IPS-15b (cell line): ENCODE measurements around the gene RAD51B.

Source experiments
- H3K27me3 ChIP-seq: one replicate; pipeline ENCODE4 v1.6.1; 2013; ENCODE audit warnings: low read length; ENCODE audit not compliant: control insufficient read depth, insufficient read depth
- H3K36me3 ChIP-seq: one replicate; pipeline ENCODE4 v1.6.1; 2013; ENCODE audit warnings: low read length; ENCODE audit not compliant: control insufficient read depth, insufficient read depth
- H3K4me1 ChIP-seq: one replicate; pipeline ENCODE4 v1.6.1; 2013; ENCODE audit warnings: mild to moderate bottlenecking, low read length; ENCODE audit not compliant: control insufficient read depth, insufficient read depth
- H3K4me3 ChIP-seq: one replicate; pipeline ENCODE4 v1.5.1; 2013; ENCODE audit warnings: low read depth, low read length
- H3K9ac ChIP-seq: one replicate; pipeline ENCODE4 v1.6.1; 2013; ENCODE audit warnings: low read depth, mild to moderate bottlenecking, low read length
- H3K9me3 ChIP-seq: one replicate; pipeline ENCODE4 v1.6.1; 2013; ENCODE audit warnings: mild to moderate bottlenecking, low read length; ENCODE audit not compliant: control insufficient read depth, insufficient read depth

The RAD51B gene

DNA sequence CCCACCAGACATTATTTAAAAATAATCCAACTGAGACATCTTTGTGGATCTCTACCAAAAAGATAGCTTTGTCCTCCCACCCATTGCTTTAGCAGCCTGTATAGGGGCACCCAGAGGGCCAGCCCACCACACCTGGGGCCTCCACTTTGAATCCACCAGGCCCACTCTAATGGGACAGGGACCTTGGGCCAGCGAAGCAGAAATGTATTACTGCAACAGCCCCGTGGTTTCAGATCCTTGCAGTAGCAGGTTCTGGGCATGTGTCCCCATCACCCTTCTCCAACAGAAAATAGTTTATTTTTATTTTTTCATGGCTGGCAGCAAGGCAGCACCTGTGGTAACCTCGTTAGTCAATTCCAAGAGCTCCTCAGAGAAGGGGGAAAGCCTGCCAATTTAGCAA lies 754.9 kb downstream of the RAD51B start:
- H3K4me1 ChIP-seq = no peaks in the 10 kb centered on the region
- no peak overlapping the region for H3K4me3 ChIP-seq
- H3K36me3 ChIP-seq = no peaks in the 10 kb centered on the region
- no peak overlapping the region for H3K9ac ChIP-seq
- no peaks in the 10 kb centered on the region for H3K9me3 ChIP-seq
- no peaks in the 10 kb centered on the region for H3K27me3 ChIP-seq

DNA sequence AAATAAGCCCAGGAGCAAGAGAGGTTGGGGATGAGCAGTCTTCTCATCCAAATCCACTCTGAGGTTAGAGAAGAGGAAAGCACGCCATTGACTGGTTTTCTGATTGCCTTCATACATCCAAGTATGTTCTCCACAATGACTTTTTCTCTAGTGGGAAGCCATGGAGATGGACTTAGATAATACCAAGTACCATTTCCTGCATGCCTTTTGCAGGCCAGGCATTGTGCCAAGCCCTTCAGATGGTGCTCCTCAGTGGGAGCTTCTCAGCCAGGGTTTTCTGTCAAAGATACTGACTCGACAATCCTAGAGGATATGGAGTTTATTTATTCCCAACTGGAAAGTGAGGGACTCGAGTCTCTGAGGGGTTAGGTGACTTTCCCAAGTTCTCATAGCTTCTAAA lies 755.3 kb downstream of the RAD51B start:
- no peaks in the 10 kb centered on the region for H3K9me3 ChIP-seq
- no peak overlapping the region for H3K4me3 ChIP-seq
- no peaks in the 10 kb centered on the region for H3K27me3 ChIP-seq
- H3K4me1 ChIP-seq = no peaks in the 10 kb centered on the region
- no peak overlapping the region for H3K9ac ChIP-seq
- no peaks in the 10 kb centered on the region for H3K36me3 ChIP-seq

DNA sequence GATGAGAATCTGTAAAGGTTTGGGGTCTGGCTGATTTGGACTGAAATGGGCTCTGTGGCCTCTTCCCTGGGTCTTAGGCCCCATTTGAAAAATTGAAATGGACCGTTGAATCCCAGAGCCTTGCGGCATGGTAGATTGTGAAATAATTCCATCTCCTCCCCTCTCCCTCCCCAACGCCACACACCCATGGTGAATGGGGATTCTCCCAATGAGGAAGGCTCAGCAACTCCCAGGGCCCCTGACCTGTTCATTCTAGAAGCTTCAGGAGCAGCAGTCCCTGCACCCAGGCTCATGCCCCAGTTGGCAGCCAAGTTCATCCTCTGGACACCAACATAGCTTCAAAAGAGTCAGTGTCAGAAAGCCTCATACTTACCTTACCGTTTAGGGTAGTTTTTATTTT lies 755.8 kb downstream of the RAD51B start:
- Histone ChIP-seq H3K36me3 (no peaks in the 10 kb centered on the region), H3K9me3 (no peaks in the 10 kb centered on the region), H3K27me3 (no peaks in the 10 kb centered on the region), H3K9ac (no peak overlapping the region), H3K4me3 (no peak overlapping the region), H3K4me1 (no peaks in the 10 kb centered on the region)

DNA sequence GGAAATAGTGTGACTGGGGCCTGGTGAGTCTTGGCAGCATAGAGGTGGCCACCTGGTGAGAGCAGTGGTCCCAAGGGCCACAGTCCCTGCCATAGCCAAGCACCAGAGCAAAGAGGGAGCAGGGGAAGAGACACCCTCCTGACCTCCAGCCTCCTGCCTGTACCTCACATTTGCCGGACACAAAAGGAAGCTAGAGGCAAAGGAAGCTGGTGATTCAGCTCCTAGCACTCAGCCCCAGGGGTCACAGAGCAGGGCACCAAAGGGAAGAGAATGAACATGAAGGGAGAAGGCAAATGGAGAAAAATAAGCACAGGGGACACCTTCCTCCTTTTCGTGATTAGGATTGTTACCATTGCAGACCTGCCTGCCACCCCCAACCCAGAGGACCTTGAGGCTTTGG lies 756.5 kb downstream of the RAD51B start:
- Histone ChIP-seq H3K27me3 (no peaks in the 10 kb centered on the region), H3K9ac (no peak overlapping the region), H3K4me3 (no peak overlapping the region), H3K36me3 (no peaks in the 10 kb centered on the region), H3K4me1 (no peaks in the 10 kb centered on the region), H3K9me3 (no peaks in the 10 kb centered on the region)

DNA sequence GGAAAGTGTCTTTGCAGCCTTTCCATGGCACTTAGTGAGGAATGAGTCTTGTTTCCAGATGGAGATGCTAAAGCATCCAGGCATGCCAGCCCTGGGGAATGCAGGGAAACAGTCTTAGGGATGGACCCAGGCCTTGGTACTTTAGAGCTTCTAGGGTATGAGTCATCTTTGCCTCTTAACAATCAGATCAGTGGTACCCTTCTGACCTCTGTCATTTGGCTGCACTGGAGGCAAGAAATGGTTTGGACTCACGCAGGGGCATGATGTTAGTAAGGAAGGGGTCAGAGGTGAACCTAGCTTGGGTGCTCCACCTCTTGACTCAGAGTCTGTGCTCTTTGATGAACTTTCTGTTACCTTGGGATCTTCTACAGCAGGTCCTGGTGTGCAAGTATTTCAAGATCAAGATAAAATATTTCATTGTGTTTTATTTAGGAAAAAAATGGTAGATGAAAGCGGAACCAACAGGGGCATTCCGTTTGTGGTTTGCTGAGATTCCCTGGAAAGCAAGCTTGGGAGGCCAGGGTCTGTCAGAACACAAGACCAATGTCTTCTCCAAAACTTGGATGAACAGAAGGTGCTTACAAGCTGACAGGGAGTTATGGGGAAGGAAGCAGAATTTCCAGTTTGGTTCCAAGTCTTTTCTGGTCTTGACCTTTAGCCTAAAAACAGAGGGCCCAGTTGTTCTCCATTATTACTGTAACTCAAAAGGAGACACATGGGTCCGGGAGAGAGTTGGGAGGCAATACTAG lies 757.1 kb downstream of the RAD51B start:
- Histone ChIP-seq H3K4me1 (no peaks in the 10 kb centered on the region), H3K36me3 (no peaks in the 10 kb centered on the region), H3K4me3 (no peak overlapping the region), H3K9ac (no peak overlapping the region), H3K27me3 (no peaks in the 10 kb centered on the region), H3K9me3 (no peaks in the 10 kb centered on the region)

DNA sequence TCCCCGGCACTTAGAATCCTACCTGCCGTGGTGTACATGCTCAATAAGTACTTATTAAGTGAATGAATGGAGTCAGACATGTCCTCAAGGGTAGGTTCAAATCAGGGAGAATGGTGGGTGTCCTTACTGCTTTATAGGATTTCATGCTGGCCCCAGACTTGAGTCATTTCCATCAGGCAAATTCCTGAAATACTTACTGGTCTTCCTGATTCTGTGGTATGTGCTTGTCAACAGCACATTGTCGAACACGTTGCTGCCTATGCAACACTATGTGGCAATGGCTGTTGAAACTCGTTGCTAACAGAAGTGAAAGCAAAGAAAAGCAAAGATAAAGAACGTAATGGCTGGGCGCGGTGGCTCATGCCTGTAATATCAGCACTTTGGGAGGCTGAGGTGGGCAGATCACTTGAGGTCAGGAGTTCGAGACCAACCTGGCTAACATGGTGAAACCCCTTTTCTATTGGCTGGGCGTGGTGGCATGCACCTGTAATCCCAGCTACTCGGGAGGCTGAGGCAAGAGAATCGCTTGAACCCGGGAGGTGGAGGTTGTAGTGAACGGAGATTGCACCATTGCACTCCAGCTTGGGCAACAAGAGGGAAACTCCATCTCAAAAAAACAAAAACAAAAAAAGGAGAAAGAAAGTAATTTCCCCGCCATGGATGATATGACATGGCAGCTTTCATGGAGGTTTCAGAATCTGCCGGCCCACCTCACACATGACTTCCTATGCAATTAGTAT lies 758.4 kb downstream of the RAD51B start:
- H3K9ac ChIP-seq = no peak overlapping the region
- H3K27me3 ChIP-seq = no peaks in the 10 kb centered on the region
- no peak overlapping the region for H3K4me3 ChIP-seq
- no peaks in the 10 kb centered on the region for H3K9me3 ChIP-seq
- H3K4me1 ChIP-seq = no peaks in the 10 kb centered on the region
- no peaks in the 10 kb centered on the region for H3K36me3 ChIP-seq

DNA sequence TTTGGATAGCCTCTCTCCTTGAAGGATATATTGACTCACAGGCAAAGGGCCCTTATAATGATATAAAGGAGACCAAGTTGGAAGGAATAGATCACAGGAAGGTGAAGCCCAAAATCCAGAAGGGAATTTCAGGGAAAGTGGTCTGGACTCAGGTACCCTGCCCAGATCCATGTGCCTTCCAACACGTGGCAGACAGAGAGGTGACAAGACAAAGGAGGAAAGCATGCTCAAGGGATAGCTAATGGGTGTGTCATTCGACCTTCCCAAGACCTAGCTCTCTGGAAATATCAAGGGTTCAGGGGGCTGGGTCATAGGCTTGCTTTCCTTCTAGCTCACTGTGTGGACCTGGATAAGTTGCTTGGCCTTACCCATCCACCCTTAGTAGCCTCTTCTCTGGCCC lies 759.0 kb downstream of the RAD51B start:
- H3K4me3 ChIP-seq = no peak overlapping the region
- no peaks in the 10 kb centered on the region for H3K4me1 ChIP-seq
- no peaks in the 10 kb centered on the region for H3K27me3 ChIP-seq
- no peaks in the 10 kb centered on the region for H3K9me3 ChIP-seq
- H3K36me3 ChIP-seq = no peaks in the 10 kb centered on the region
- H3K9ac ChIP-seq = no peak overlapping the region

DNA sequence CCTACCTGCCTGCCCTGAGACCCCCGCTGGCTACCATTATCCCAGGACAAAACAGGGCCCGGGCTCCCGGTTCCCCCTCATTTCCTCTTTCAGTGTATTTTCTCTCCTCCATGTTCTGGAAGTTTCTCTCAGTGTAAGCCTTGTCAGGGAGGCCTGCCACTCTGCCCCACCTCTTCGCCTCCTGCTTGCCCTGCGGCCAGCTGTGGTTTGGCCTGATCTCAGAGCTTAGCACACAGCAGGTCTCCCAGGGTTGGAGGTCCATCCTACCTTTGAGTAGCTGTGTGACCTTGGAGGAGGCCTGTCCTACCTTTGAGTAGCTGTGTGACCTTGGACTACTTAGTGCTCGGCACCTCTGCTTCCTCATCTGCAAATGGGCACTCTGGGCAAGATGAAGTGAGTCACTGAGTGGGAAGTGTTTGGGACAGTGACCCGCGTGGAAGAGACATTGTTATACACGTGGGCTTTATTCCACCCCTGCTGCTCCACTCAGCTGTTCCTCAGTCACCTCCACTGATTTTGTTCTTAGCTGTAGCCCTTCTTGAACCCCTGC lies 760.6 kb downstream of the RAD51B start:
- Histone ChIP-seq H3K9me3 (no peaks in the 10 kb centered on the region), H3K4me3 (no peak overlapping the region), H3K27me3 (no peaks in the 10 kb centered on the region), H3K9ac (no peak overlapping the region), H3K36me3 (no peaks in the 10 kb centered on the region), H3K4me1 (no peaks in the 10 kb centered on the region)

DNA sequence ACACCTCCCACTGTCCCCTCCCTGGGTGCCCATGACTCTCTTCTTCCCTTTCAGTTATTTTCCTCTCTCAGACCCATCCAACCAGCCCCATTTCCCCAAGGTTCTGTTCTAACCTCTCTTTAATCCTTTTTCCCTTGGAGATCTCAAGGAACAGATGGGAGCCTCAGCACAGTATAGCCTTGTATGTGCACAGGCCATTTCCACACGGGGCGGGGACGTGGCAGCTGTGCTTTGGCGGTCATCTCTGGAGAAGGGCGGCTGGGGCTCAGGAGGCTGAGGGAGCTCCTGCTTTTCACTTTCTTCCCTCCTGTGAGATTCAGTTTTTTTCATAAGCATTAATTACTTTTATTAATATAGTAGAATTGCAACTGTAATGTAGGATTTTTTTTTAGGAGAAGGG lies 761.1 kb downstream of the RAD51B start:
- Histone ChIP-seq H3K4me1 (peaks cover 3% of the 10 kb centered on the region), H3K4me3 (no peak overlapping the region), H3K36me3 (no peaks in the 10 kb centered on the region), H3K9ac (no peak overlapping the region), H3K9me3 (no peaks in the 10 kb centered on the region), H3K27me3 (no peaks in the 10 kb centered on the region)

DNA sequence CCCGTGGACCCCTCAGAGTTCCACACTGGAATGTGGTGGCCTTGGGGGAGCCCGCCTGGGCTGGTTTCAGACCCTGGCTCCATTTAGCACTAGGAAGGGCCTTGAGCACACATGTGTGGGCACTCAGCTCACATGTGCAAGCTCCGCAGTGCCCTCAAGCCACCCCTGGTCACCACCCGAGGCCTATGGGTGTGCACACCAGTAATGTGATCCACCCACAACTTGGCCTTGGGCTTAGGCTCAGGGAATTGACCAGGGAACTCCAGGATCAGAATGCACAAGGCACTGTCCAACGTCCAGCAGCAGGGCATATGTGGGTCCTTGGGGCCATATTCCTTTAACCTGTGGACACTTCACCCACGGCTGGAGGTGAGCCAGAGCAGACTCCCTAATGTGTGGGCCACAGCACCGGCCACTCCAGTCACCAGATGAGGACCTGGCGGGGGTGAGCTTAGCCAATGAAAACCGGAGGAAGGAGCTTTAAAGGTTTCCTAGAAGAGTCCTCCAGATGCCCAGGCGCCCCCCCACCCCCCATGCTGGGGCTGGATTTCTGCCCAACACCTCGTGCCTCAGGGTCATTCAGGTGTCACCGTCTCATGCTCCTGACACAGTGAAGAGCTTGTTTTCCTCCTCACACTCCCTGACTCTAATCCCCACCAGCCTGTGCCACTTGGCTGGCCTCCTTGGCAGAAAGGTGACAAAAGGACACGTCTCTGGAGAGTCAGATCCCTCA lies 764.1 kb downstream of the RAD51B start:
- H3K36me3 ChIP-seq = no peaks in the 10 kb centered on the region
- peaks cover 20% of the 10 kb centered on the region for H3K4me1 ChIP-seq
- no peaks in the 10 kb centered on the region for H3K9me3 ChIP-seq
- no peak overlapping the region for H3K4me3 ChIP-seq
- no peak overlapping the region for H3K9ac ChIP-seq
- no peaks in the 10 kb centered on the region for H3K27me3 ChIP-seq

DNA sequence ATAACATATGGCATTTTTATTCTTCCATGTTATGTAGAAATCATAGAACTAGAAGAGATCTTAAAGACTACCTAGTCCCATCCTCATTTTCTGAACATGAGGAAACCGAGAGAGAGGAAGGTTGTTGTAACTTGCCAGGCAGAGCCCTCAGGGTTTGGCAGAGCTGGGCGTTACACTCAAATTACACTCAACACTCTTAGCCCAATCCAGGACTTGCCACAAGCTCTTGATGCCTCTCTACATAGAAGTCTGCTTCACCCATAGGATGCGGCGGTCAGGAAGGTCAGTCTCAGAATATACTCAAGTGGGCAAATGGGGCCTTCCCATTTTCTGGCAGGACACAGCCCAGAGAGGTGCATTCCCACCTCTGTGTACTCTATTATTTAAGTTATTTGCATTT lies 765.2 kb downstream of the RAD51B start:
- no peak overlapping the region for H3K4me3 ChIP-seq
- no peaks in the 10 kb centered on the region for H3K27me3 ChIP-seq
- H3K36me3 ChIP-seq = no peaks in the 10 kb centered on the region
- H3K4me1 ChIP-seq = peaks cover 23% of the 10 kb centered on the region
- no peak overlapping the region for H3K9ac ChIP-seq
- no peaks in the 10 kb centered on the region for H3K9me3 ChIP-seq
